ENCODE results near the gene SEC14L2.

DNA sequence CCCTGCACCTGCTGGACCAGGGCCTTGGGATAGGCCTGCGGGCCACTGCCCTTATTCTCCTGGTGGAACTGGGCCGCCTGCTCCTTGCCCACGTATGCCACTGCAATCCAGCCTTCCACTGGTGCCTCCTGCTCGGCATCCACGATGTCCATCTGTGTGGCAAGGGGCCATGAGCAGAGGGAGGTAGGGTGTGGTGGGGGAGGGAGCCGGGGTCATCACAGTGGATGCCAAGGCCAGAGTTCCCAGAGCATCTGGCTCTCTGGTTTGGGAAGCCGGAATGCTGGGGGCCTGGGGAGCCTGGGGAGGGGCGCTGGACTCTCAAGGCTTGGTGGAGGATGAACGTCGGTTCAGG is 10.2 kb upstream of the SEC14L2 start:
- TF ChIP-seq POLR2A (IDR thresholded peaks at IDR 0.05; ENCODE audit: extremely low read depth, insufficient read length) = no peak
- TF ChIP-seq, protein P1, sequence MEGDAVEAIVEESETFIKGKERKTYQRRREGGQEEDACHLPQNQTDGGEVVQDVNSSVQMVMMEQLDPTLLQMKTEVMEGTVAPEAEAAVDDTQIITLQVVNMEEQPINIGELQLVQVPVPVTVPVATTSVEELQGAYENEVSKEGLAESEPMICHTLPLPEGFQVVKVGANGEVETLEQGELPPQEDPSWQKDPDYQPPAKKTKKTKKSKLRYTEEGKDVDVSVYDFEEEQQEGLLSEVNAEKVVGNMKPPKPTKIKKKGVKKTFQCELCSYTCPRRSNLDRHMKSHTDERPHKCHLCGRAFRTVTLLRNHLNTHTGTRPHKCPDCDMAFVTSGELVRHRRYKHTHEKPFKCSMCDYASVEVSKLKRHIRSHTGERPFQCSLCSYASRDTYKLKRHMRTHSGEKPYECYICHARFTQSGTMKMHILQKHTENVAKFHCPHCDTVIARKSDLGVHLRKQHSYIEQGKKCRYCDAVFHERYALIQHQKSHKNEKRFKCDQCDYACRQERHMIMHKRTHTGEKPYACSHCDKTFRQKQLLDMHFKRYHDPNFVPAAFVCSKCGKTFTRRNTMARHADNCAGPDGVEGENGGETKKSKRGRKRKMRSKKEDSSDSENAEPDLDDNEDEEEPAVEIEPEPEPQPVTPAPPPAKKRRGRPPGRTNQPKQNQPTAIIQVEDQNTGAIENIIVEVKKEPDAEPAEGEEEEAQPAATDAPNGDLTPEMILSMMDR (IDR thresholded peaks at IDR 0.05; ENCODE audit: low read depth, low read length) = no peak
- no peak for TF ChIP-seq MYC (IDR thresholded peaks at IDR 0.05; ENCODE audit: low read depth, low read length)
- TF ChIP-seq, protein P2, sequence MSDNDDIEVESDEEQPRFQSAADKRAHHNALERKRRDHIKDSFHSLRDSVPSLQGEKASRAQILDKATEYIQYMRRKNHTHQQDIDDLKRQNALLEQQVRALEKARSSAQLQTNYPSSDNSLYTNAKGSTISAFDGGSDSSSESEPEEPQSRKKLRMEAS (IDR thresholded peaks at IDR 0.05; ENCODE audit: low read depth, low read length) = no peak
